Activated T-helper 9 cell treated with anti-CD3 and anti-CD28 coated beads, Interleukin-2, amount 50 U/mL, for 16 hours (primary cell): ENCODE data around the gene RAD51B.
"Not testable (repeated sequence)": the region's sequence is repeated elsewhere in the genome, so short reads cannot be mapped to it uniquely, and the experiment has no call there.

Experiments
- DNase-seq: peaks from one replicate; pipeline ENCODE4 v3.0.0-alpha.2; 2020; ENCODE audit warnings: low read depth

RAD51B gene

DNA sequence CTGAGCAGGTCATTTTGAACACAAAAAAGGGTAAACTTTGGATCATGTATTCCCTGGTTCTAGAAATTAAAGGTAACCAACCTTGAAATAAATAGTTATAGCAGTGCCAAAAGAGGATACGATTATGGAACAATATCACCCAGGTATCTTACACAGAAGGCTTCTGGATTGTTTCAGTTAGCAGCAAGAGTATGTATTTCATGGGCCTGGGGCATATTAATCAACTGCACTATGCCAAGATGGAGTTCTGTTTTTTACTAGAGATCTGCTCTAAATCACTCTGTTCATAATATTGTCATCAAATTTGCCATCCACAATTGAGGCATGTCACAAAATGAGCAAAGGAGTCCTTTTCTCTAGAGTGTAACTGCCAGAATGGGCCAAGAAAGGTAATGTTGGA, 357.1 kb downstream of the RAD51B start:
- no peak for DNase-seq

- no peak for DNase-seq
Observed at GRCh38 chr14:68177728-68178127, 358.1 kb downstream of the RAD51B start.

DNA sequence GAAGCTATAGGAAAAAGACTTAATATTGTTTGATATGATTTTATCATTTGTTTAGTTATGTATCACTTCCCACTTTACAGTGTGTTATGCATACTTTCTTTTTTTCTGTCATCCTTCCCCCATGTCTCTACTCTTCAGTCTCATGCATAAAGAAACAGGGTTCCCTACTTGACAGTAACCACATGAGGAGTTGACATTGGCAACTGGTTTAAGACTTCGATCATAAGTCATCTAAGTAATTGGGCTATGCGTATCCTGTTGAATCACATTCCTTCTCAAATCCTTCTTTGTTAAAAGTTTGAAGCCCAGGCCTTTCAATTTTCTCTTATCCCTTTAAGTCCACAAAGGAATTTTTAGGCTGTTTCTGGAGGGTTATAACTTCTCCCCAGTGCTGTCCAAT, 358.7 kb downstream of the RAD51B start:
- DNase-seq: no peak

DNA sequence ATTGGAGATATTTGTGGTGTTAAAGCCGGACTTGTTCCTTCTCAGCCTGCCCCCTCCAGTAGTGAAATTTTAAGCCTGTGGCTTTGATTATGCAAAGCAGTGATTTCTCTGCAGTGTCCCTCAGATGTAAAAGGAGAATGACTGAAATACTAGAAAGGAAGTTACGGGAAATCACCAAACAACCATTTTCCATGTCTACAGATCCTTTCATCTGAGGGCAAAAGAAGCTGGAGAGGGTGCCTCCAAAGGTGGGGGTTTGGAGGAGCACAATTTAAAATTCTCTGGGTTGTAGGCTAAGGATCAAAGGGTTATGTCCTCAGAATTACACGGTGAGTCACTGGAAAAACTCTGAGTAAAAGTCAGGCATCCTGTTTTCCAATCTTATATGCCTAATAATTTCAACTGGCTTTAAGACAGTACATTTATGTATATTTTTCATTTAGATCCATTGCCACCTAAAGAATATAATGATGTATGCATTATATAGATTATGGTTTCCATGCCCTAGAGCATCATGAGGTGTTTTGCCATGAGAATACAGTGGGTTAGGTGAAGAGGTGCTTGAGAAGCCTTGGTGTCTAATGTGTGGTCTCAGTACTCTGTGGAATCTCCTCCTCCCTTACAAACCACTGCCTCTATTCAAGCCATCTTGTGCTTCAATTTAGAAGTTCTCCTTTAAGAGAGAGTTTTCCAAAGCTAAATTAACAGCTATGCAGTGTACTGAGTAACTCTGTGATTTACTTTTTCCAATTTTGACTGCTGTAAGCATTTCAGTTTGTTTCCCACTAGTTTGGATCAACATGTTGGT, 362.1 kb downstream of the RAD51B start:
- DNase-seq: no peak

DNA sequence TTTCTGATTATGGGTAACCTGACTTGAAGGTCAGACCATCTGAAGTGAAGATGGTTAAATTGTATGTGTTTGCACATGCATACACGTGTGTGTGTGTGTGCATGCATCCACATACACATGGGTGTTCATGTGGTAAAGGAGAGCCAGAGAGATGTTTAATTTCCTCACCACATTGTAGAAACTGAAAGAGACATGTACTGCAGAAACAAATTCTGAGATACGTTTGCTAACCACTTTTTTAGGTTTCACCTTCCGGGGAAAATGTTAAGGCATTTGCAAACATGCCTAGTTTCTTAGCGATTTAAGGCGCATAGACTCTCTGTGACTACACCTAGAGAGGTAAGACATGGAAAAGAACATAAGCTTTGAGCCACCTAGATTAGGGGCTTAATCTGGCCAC, 362.9 kb downstream of the RAD51B start:
- no peak for DNase-seq

- not testable (repeated sequence) for DNase-seq
Observed at GRCh38 chr14:68186500-68187276, 367.1 kb downstream of the RAD51B start.

DNA sequence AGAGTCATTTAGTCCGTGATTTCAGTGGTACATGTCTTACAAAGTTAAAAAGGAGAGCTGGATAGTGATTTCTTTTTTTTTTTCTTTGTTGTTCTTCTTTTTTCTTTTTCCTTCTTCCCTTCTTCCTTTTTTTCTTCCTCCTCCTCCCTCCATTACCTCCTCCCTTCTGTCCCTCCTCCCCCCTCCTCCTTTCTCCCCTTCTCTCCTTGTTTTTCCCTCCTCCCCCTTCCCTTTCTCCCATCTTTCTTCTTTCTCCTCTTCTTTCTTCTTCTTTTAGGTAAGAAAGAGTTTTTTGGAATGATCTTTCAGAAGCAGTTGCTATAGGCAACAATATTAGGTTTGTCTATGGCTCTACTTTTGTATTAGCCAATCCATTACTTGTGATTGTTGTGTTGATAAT, 368.6 kb downstream of the RAD51B start:
- DNase-seq: no peak

GRCh38 chr14:68190032-68190431, 370.5 kb downstream of the RAD51B start:
- no peak for DNase-seq

- DNase-seq: no peak
Observed at GRCh38 chr14:68191567-68192321, 372.2 kb downstream of the RAD51B start.

DNA sequence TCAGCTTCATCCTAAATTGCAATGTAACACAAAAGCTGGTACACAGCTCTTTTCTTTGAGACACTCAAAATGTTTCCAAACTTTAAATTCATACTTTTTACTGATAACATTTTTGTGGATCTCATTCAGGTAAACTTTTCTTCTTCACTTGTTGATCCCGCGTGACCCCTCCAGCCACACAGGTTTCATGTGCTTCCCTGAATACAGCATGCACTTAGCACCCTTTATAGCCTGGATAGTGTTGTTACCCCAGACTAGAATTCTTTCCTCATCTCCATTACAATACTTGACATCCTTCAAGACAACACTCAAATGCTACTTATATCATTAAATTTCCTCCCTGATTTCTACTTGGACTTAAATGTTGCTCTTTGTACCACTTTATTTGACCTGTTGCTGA, 373.4 kb downstream of the RAD51B start:
- no peak for DNase-seq

DNA sequence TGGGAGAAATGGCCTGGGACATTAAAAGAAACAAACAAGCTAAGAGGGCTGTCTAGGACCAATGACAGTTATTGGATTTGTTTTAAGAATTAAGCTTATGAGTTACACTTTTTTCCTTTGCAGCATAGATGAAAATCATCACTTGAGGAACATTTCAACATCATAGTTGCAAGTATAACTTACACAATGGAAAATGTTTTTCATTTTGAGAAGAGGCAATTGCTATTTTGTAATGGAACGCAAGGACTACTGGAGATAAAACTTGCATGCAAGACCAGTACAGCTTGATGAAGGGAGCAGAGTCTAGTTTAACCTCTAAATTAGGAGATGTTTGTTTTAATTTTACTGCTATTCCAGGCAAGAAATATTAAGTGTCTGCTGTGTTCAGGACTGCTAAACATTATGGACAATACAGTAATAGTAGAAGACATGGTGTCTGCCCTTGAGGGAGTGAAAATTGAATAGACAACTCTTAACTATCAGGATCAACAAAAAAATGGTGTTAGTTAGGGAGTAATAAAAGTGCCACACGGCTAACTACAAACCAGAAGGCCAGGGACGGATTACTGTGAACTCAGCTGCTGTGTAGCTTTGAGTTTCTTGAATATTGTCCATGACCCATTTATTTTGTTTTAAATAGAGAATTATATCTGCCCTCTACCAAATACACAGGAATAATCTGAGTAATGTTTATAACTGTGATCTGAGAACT, 374.5 kb downstream of the RAD51B start:
- DNase-seq: no peak

DNA sequence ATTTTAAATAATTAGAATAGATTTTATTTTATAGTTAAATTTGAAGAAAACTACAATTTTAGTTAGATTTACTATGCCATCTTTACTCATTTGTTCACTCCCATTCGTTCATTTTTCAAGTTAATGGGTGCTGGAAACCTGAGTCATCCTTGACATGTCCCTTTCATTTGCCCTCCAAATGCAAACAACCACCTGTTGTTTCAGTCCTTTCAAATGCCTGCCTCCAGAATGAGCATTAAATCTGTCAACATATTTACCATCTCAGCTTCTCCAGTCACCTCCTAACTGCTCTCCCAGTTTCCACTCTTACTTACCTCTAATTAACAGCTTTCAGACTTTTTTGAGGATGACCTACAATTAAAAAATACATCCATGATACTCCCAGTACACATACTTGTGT, 375.5 kb downstream of the RAD51B start:
- DNase-seq: no peak

DNA sequence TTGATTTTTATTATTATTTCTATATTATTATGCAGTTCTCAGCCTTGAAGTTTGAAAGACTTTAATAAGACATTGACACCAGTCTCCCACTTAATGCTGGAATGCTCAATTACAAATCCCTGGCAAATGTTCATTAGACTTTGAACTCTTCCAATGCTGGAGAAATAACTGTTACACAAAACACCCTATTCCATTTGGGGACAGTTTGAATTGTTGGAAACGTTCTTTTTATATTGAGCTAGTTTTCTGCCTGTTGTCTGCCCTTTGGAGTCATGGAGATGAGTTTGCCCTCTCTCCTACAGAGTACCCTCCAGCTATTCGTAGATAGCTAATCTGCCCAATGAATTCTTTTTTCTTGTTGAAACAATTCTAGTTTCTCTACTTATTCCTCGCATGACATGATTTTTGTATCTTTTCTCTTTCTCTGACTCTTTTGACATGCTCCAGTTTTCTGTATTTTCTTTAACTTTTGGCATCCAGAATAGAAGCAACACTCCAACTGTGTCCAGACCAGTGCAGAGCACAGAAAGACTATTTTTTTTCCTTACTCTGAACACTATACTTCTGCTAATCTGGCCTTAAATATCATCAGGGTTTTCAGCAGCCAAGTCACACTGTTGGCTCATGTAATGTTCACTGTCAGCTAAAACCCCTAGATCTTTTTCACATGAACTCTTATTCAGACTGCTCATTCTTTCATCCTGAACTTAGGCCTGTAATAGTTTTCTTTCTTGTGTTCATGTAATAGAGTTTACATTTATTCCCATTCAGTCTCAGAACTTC, 379.3 kb downstream of the RAD51B start:
- DNase-seq: no peak

GRCh38 chr14:68199554-68200151, 380.1 kb downstream of the RAD51B start:
- DNase-seq: no peak

- DNase-seq: no peak
Observed at GRCh38 chr14:68203871-68204270, 384.3 kb downstream of the RAD51B start.

GRCh38 chr14:68208218-68208617, 388.6 kb downstream of the RAD51B start:
- DNase-seq: no peak

- no peak for DNase-seq
Observed at GRCh38 chr14:68208626-68209317, 389.2 kb downstream of the RAD51B start.

GRCh38 chr14:68210729-68211299, 391.2 kb downstream of the RAD51B start:
- peak; percentile 24 for DNase-seq

DNA sequence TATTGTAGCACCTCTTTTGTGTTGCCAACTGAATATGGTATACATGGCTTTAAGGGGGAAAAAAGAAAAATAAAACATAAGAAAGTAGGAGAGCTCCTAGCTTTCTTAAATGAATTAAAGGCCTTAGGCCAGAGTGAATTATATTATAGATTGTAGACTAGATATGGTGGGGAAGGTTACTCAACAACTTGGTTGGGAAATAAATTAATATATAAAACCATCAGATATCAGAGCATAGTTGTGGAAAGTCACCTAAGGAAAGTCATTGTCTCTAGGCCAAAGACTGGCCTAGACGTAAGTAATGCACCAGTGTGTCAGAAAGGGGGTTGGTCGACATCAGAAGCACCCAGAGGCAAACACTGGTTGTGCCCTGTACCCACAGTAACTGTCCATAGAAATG, 391.8 kb downstream of the RAD51B start:
- no peak for DNase-seq

- no peak for DNase-seq
Observed at GRCh38 chr14:68211886-68212285, 392.3 kb downstream of the RAD51B start.
